Left renal cortex interstitium (tissue), 4 donors: Measurements from ENCODE around the gene ENDOG. TPM values are rescaled to one million over a fixed set of nuclear protein-coding genes. Genes with fewer than 3 reads are reported as not detected.

Source experiments
- DNase-seq, 4 donors: peaks; one replicate each; pipeline ENCODE4 v3.0.0-alpha.2; 2013; ENCODE audit warnings: low read depth in 4 of 4, low spot score in 2 of 4, missing footprints in 1 of 4
- polyA plus RNA-seq, 4 donors: library from polyadenylated mRNA; unstranded; fragments of 120-200 nt; gene quantifications; one replicate each; pipeline ENCODE4 v1.2.1, GENCODE V29; 2013; ENCODE audit not compliant: insufficient read length in 4 of 4

ENDOG gene
- polyA plus RNA-seq, 4 donors: 6.8 to 16.4 (median 12.6) TPM

DNA sequence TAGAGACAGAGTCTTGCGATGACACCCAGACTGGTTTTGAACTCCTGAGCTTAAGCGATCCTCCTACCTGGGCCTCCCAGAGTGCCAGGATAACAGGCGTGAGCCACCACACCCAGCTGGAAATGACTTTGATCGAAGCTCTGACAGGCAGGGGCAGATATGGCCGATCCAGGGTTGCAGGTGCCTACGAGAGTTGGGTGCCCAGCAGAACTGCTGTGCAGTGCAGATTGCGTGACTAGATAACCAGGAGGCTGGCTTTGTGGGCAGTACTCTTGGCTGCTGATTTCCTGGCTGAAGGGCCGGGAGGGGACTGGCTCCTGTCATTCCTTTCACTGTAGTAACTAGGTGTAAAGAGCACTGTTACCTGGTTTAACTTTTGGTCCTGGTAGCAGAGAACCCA, 19.4 kb upstream of the ENDOG start:
- DNase-seq: no peak

DNA sequence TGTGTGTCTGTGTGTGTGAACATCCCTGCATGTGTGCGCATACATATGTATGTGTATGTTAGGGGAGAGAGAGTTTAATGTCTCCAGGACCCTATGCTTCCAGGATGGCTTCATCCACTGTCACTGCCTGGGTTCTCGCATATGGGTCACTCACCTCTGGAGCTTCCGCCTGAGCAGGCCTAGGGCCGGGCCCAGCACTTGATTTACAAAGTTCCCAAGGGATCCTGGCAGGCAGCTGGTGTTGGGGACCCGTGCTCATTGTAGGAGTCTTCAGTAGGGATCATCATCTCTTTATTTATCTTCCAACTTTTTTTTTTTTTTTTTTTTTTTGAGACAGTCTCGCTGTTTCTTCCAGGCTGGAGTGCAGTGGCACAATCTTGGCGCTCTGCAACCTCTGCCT, 18.2 kb upstream of the ENDOG start:
- DNase-seq: no peak

DNA sequence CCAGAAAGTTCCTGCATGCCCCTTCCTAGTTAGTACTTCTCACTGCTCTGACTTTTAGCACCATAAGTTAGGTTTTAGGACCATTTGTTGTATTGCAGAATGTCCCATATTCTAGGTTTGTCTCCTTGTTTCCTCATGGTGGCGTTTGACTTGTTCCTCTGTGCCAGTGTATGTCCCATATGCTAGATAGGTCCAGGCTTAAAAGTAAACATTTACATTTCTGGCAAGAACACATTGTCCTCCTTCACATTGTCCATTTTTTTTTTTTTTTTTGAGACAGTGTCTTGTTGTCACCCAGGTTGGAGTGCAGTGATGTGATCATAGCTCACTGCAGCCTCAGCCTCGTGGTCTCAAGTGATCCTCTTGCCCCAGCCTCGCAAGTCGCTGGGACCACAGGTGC, 15.8 kb upstream of the ENDOG start:
- DNase-seq: no peak

DNA sequence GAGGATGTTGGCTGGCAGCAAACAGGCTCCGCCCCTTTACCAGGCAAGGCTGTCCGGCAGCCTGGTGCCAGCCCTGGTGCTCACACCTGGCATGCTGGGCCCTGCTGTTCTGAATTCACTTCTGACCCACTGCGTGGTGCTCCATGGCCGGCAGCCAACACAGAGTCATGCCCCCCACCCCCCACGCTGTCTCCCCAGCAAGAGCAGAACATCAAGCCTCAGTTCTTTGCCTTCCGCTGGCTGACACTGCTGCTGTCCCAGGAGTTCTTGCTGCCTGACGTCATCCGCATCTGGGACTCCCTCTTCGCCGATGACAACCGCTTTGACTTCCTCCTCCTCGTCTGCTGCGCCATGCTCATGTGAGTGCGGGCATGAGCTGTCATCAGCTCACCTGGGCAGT, 12.6 kb upstream of the ENDOG start:
- no peak for DNase-seq

DNA sequence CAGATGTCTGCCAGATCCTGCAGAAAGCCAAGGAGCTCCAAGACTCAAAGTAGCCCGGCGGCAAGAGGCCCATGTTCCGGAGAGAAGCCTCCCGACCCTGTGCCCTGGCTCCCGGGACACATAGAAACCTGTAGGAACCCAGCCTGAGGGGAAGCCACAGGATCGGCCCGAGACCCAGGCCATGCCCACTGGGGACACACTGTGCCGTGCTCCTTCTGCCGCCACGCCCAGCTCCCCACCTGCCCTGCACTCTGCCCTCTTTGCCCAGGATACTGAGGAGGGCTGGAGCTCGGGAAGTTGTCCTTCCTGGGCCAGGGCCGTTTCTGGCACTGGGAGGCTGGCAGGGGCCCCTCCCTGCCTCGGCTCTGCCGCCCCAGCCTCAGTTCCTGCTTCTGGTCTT, 10.5 kb upstream of the ENDOG start:
- DNase-seq: no peak

DNA sequence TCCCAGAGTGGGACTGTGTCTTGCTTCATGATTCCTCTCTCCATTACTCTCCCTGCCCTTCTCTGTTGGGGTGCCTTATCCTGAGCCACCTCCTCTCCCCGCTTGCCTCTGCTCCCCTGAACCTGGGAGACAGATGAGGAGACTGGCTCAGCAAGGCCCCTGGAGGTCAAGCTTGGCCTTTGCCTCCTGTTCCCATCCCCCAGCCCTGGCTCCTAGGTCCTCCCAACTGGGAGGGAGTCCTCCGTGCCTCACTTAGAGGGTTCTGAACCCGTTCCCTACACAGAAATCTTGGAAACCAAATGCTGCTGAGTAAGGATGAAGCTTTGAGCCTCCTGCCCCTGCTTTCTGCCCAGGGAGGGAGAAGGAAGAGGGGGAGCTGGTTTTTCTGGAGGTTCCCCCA, 9.8 kb upstream of the ENDOG start:
- no peak for DNase-seq

DNA sequence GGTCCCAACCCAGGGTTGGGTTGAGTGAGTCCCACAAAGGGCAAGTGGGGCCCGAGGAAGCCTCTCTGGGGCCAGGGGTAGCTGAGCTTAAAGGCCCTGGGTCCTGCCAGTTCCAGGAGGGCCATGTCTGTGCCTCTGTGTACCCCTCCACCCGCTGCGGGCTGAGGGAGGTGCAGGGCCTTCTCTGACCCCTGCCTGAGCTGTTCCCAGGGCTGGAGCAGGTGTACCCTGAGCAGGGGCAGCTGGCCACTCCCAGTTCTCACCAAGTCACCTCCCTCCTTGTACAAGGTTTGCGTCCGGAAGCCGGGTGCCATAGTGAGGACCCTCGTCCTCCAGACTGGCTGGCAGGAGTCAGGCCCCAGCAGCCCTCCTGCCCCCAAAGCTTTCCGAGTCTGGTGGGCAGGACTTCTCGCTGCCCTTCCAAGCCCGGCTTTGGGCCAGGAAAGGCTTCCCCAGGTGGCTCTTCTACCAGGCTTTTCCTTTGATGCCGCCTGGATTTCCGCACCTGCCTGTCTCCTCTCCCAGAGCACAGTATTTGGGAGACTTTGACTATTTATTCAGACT, 9.2 kb upstream of the ENDOG start:
- DNase-seq: no peak

DNA sequence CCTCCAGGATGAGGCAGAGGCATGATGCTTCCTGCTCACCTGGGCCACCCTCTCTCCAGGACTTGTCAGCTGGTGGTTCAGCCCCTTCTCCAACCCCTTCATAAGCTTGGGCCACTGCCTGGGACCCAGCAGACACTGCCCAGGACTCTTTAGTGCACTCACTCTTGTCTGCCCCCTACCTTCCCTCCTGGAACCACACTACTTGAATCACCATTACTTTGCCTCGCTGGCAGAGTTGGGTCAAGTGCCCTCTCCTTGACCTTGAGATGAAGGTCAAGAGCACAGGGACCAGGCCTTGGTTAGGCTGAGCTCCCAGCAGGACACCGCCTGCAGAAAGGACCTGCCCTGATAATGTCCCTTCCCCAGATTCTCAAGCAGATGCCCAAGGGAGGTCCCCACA, 8.5 kb upstream of the ENDOG start:
- DNase-seq: no peak

DNA sequence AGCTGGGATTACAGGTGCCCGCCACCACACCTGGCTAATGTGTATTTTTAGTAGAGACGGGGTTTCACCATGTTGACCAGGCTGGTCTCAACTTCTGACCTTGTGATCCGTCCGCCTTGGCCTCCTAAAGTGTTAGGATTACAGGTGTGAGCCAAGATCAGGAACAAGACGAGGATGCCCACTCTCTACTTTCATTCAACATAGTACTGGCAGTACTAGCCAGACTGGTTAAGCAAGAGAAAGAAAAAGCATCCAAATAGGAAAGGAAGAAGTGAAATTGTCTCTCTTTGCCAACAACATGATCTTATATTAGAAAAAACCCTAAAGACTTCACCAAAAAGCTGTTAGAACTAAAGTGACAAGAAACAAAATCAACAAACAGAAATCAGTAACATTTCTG, 7.4 kb upstream of the ENDOG start:
- DNase-seq: no peak

DNA sequence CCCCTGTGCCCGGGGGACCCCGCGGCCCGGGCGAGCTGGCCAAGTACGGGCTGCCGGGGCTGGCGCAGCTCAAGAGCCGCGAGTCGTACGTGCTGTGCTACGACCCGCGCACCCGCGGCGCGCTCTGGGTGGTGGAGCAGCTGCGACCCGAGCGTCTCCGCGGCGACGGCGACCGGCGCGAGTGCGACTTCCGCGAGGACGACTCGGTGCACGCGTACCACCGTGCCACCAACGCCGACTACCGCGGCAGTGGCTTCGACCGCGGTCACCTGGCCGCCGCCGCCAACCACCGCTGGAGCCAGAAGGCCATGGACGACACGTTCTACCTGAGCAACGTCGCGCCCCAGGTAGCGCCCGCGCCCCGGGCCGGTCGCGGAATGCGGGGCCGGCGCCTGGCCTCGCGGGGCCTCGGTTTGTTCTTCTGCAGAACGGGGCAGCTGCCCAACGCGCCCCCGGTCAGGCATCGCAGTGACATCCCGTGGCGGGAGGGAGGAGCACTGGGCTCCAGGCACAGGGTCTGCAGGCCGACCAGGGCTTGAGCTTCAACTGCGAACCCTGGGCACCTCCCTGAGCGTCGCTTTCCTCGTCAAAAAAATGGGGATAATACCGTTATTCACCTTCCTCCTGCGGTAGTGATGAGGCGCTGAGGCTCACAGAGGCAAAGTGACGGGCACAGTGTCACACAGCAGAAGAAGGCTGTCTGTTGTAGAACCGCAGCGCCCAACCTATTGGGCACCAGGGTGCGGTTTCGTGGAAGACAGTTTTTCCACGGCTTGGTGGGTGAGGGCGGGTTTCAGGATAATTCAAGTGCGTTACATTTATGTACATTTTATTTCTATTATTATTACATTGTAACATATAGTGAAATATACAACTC, 777 bp downstream of the ENDOG start:
- peak in 1 of 4 donors; percentile 4 for DNase-seq

DNA sequence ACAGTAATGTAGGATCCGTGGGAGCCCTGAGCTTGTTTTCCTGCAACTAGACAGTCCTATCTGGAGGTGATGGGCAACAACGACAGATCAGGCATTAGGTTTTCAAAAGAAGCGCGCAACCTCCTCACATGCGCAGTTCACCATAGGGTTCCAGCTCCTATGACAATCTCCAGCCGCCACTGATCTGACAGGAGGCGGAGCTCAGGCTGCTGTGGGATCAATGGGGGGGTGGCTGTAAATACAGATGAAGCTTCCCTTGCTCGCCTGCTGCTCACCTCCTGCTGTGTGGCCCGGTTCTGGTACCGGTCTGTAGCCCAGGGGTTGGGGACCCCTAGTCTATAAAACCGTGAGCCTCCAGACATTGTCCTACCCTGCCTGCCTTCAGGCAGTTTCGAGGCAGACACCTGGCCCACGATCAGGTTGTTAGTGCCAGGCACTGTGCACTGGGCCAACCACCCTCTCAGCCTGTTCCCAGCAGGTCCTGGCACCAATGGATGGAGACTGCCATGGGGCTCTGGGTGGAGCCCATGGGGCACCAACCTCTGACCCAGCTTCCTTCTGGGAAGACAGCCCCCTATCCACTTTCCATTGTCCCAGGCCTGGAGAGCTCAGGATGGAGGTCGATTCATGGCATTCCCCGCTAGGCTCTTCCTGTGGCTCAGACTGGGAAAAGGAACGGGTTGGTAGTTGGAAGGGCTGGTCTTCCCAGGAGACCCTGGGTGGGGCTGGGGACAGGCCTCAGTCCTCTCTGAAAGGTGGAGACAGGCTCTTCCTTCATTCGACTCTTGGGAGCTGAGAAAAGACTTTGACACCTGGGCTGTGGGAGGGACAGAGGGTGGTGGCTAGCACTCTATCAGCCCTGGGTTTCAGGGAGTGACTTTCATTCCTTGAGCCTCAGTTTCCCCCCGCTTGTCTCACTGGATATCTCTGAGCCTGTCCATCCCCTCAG, 1.7 kb downstream of the ENDOG start:
- no peak for DNase-seq

DNA sequence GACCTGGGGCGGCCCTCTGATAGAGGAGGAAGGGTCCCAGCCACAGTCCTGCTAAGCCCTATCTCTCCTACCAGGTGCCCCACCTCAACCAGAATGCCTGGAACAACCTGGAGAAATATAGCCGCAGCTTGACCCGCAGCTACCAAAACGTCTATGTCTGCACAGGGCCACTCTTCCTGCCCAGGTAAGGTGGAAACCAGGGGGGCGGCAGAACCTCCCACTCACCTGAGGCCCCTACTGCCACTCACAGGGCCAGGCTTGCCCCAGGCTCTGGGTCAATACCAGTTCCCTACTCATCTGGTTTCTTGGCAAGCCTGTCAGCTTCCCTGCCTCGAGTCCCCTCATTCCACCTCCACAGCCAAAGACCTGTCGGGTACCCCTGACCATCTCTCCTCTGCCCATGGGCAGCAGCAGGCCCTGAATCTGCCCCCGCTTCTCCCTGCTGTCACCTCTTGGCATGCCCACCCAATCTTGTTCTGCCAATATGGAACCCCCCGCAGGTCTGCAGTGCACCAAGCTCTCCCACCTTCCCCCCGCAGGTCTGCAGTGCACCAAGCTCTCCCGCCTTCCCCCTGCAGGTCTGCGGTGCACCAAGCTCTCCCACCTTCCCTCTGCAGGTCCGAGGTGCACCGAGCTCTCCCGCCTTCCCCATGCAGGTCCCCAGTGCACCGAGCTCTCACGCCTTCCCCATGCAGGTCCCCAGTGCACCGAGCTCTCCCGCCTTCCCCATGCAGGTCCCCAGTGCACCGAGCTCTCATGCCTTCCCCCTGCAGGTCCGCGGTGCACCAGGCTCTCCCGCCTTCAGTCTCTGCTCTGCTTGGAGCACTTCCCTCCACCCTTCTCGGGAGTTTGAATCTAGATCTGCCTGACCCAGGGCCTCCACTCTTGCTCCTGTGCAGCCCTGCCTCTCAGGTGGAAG, 2.6 kb downstream of the ENDOG start:
- DNase-seq: no peak

DNA sequence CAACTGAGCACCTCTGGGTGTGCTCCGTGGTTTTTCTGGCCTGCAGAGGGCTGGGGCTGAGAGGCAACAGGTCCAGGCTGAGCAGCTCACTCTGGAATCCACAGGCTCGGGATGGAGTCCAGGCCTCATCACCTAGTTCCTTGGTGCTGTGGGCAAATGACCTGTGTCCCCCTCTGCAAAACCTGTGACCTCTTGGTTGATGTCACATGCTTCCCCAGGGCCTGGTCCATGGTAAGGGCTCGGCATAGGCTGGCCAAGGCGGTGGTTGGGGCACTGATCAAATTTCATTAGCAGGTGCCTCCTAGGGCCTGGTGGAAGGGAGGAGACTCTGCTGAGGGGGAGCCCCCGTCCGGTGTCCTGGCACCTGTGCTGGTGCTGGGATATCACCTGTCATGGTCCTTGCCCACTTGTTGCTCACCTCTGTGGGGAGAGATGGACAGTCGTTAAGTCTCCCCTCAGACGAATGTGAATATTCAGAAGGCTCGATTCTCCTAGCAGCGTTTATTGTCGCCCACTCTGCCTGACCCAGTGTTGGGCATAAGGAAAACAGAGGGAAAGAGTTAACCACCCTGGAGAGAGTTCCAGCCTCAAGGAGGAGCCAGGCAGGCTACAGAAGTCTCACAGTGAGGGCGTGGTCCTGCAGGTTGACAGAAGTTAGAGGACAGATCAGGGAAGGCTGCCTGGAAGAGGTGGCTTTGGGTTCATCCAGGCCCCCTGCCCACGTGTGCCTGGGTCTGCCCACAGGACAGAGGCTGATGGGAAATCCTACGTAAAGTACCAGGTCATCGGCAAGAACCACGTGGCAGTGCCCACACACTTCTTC, 3.5 kb downstream of the ENDOG start:
- DNase-seq: no peak

DNA sequence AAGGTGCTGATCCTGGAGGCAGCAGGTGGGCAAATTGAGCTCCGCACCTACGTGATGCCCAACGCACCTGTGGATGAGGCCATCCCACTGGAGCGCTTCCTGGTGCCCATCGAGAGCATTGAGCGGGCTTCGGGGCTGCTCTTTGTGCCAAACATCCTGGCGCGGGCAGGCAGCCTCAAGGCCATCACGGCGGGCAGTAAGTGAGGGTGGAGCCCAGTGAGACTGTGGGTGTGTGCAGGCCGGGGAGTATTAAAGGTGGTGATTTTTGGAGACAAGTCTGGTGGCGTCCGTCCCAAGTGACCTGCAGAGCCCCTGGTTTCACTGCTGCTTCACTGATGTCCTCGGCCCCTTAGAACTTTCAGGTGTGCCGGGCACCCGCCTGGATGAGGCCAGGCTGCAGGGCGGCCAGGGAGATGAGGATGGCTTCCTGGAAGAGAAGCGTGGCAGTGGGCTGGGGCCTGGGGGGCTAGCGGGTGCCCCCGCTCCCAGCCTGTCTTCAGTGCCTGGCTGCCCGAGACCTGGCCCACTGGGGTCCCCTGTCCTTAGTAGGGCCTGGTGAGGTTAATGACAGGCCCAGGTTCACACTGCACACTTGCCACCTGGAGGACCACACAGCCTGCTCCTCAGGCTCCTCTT, 4.2 kb downstream of the ENDOG start:
- no peak for DNase-seq

DNA sequence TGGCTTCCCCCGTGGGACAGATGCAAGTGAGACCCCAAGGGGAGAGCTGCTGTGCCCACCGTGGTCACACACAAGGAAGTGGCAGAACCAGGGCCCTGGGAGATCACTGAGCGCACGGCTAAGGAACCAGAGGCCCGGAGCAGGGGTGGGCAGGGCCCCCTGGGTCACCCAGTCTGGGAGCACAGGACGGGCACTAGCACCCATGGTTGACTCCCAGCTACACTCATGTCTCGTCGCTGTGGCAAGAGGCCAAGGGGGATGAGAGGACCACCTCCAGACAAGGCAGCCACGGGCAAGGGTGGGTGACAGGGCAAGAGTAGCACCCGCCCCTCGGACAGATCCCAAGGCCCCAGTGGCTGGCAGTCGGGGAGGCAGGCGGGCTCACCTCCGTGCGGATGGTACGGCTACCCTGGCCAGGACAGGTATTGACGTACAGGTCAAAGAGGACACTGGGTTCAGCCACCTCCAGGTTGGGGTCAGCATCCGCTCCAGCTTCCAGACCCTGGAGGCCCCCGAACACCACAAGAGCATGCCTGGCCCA, 5.1 kb downstream of the ENDOG start:
- no peak for DNase-seq

DNA sequence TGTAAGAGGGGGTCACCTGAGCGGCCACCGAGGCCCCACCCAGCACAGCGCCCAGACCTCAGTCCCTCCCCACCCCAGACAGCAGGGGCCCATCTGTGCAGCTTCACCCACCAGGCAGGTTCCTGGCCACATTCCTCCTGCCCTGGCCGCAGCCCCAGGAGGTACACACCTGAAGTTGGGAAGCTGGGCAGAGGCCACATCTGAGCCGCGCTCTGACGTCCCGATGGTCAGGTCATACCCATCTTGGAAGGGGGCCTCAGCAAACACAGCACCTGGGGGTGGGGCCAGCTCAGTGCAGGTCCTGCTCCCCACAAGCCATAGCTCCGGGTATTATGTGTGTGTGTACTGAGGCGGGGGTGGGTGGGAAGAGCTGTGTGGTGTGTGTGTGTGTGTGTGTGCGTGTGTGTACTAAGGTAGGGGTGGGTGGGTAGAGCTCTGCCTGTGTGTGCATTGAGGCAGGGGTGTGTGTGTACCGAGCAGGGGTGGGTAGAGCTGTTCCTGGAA, 5.7 kb downstream of the ENDOG start:
- no peak for DNase-seq

DNA sequence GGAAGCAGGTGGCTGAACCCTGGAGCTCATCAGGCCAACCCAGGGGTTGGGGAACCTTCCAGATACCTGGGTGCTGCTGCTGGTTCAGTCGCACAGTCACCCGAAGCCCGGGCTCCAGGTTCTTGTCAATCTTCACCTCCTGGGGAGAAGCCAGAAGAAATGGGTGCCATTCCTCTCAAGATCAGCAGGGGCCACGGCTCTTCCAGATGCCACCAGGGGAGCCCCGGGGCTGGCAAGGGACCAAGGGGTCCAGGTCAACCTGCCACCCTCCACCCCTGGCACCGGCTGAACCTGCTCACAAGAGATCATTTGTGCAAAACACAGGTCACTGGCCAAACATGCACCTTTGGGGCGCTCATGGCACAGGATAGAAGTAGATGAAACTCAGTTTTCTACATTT, 6.6 kb downstream of the ENDOG start:
- no peak for DNase-seq

DNA sequence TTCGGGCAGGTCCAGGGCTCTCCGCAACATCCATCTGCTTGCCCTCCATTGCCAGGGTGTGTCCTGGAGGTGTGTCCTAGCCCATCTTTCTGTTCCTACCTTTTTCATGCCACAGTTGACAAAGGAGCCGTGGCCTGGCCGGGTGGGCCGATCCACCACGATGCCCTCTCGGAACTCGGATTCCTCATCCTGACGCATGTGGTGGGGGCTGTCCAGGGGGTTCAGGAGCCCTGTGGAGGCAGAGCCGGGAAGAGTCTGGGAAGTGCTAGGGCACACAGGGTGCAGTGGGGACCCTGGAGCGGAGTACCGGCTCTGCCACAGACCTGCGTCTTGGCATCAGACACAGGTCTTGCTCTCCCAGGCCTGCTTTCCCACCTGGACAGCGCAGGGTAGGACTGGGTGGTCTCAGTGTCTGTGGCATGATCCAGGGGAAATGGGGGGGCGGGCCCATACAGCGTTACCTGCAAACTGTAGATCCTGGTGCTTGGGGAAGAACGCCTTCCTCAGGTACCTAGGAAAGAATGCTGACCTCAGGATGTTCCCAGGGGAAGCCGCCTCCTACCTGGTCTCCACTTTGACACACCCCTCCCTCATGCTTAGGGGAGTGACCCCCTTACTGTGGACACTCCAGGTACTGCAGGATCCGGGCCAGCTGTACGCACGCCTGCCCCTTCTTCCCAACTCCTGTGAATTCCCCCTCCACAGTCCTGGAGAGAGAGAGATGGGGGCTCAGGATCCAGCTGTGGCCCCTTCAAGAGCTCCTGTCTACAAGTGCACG, 7.8 kb downstream of the ENDOG start:
- no peak for DNase-seq
